Vagina (tissue), 2 donors: ENCODE results near the gene ALK. TPM values are rescaled to one million over a fixed set of nuclear protein-coding genes. Genes with fewer than 3 reads are reported as not detected.

Experiments
- DNase-seq, 2 donors: peaks; one replicate each; pipeline ENCODE4 v3.0.0-alpha.2; 2017; ENCODE audit errors: extremely low spot score in 2 of 2
- H3K27ac ChIP-seq: fragments of 200-600 bp; sonication (generic); one replicate; pipeline ENCODE4 v1.5.1; 2019
- H3K27me3 ChIP-seq: fragments of 200-600 bp; sonication (generic); one replicate; pipeline ENCODE4 v1.5.1; 2019
- H3K36me3 ChIP-seq, 2 donors: fragments of 200-600 bp; sonication (generic); one replicate each; pipeline ENCODE4 v1.5.1; 2017 to 2019
- H3K4me1 ChIP-seq: fragments of 200-600 bp; sonication (generic); one replicate; pipeline ENCODE4 v1.5.1; 2019
- H3K4me3 ChIP-seq, 2 donors: fragments of 200-600 bp; sonication (generic); 1 replicate in 1 of 2; 2 replicates in 1 of 2; pipeline ENCODE4 v1.5.1; 2016 to 2019
- H3K9me3 ChIP-seq: fragments of 200-600 bp; sonication (generic); one replicate; pipeline ENCODE4 v1.5.1; 2019
- POLR2A ChIP-seq, 2 donors: fragments of 450-650 bp; IDR thresholded peaks; one replicate each; pipeline ENCODE4 v1.6.1; 2017; ENCODE audit warnings: antibody characterized with exemption in 2 of 2, mild to moderate bottlenecking in 2 of 2, moderate library complexity in 2 of 2
- POLR2AphosphoS5 ChIP-seq, 2 donors: sonication (generic); formaldehyde crosslinking; IDR thresholded peaks; one replicate each; pipeline ENCODE4 v1.9.0; 2017; ENCODE audit warnings: antibody characterized with exemption in 2 of 2, mild to moderate bottlenecking in 2 of 2, low read depth in 1 of 2; ENCODE audit not compliant: insufficient read depth in 1 of 2
- intact Hi-C: fragments of 100-400 bp; cut with DNase I; formaldehyde crosslinking; loops from one replicate; pipeline ENCODE4 v1.15.1; 2023
- total RNA-seq: library from RNA; depleted of rRNA; stranded (reverse); fragments of >200 nt; gene quantifications from one replicate; pipeline ENCODE4 v1.2.3, GENCODE V29; 2016
- TF ChIP-seq, protein P1 (sequence below), 3 experiments: fragments of 450-650 bp in 2 of 3; fragments of 200-600 bp in 1 of 3; sonication (generic) in 1 of 3; IDR thresholded peaks; one replicate each; pipeline ENCODE4 v1.5.1; 2017 to 2019; ENCODE audit warnings: antibody characterized with exemption in 3 of 3, mild to moderate bottlenecking in 2 of 3, moderate library complexity in 2 of 3

ALK gene
- total RNA-seq, 1 donor from 2014 or later: 0.74 TPM

DNA sequence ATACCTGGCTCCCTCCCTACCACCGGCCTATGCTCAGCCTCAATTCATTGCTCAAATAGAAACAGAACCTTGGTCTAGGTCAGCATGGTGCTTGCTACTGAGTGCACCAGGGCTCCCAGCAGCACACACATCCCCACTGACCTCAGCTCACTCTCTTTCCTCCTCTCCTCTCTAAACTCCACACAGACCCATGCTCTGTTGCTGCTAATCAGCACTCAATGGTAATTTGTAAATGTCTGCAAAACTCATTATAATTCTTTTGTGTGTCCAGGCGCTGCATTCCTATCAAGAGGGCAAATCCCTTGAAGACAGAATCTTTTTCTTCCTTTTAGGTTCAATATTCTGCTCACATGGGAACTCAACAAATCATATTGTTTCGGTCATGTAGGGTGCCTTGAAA lies 424.0 kb downstream of the ALK start:
- Histone ChIP-seq H3K27ac (no peak overlapping the region), H3K9me3 (no peaks in the 10 kb centered on the region), H3K27me3 (no peaks in the 10 kb centered on the region), H3K4me3 (no peak overlapping the region), H3K4me1 (no peaks in the 10 kb centered on the region), H3K36me3 (no peaks in the 10 kb centered on the region)
- intact Hi-C loops: no loop called here
- no peak for DNase-seq
- TF ChIP-seq POLR2AphosphoS5 (IDR thresholded peaks at IDR 0.05; ENCODE audit: insufficient read depth in 1 of 2, low read depth in 1 of 2): no peak
- no peak for TF ChIP-seq POLR2A (IDR thresholded peaks at IDR 0.05)
- TF ChIP-seq, protein P1, sequence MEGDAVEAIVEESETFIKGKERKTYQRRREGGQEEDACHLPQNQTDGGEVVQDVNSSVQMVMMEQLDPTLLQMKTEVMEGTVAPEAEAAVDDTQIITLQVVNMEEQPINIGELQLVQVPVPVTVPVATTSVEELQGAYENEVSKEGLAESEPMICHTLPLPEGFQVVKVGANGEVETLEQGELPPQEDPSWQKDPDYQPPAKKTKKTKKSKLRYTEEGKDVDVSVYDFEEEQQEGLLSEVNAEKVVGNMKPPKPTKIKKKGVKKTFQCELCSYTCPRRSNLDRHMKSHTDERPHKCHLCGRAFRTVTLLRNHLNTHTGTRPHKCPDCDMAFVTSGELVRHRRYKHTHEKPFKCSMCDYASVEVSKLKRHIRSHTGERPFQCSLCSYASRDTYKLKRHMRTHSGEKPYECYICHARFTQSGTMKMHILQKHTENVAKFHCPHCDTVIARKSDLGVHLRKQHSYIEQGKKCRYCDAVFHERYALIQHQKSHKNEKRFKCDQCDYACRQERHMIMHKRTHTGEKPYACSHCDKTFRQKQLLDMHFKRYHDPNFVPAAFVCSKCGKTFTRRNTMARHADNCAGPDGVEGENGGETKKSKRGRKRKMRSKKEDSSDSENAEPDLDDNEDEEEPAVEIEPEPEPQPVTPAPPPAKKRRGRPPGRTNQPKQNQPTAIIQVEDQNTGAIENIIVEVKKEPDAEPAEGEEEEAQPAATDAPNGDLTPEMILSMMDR (IDR thresholded peaks at IDR 0.05): no peak

DNA sequence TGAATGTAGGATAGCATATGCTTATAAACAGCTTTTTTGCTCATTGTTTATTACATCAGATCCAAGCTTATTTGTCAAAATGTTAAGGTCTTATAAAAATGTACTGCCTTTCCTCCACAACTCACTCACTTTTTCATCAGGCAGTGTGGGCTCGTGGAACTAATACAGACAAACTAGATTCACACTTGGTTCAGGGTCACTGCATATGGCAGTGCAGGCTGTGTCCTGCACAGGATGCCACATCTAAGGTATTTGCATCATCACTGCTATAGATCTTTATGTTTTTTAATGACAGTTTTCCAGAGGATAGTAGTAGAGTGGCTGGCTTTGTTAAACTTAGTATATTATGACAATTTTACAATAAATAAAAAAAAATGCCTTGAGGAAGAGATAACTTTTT lies 425.2 kb downstream of the ALK start:
- no peak for TF ChIP-seq POLR2A (IDR thresholded peaks at IDR 0.05)
- no peak for TF ChIP-seq POLR2AphosphoS5 (IDR thresholded peaks at IDR 0.05; ENCODE audit: insufficient read depth in 1 of 2, low read depth in 1 of 2)
- TF ChIP-seq, protein P1 (IDR thresholded peaks at IDR 0.05): no peak
- no peaks in the 10 kb centered on the region for H3K4me1 ChIP-seq
- DNase-seq: no peak
- intact Hi-C loops: no loop called here
- H3K27ac ChIP-seq: no peak overlapping the region
- H3K27me3 ChIP-seq: no peaks in the 10 kb centered on the region
- no peaks in the 10 kb centered on the region for H3K36me3 ChIP-seq
- H3K4me3 ChIP-seq: no peak overlapping the region
- no peaks in the 10 kb centered on the region for H3K9me3 ChIP-seq

GRCh38 chr2:29495536-29496060 lies 425.8 kb downstream of the ALK start:
- intact Hi-C loops: no loop called here
- no peak overlapping the region for H3K27ac ChIP-seq
- no peak overlapping the region for H3K4me3 ChIP-seq
- H3K27me3 ChIP-seq: no peaks in the 10 kb centered on the region
- H3K4me1 ChIP-seq: no peaks in the 10 kb centered on the region
- no peaks in the 10 kb centered on the region for H3K36me3 ChIP-seq
- TF ChIP-seq POLR2A (IDR thresholded peaks at IDR 0.05) (no peak), POLR2AphosphoS5 (IDR thresholded peaks at IDR 0.05; ENCODE audit: insufficient read depth in 1 of 2, low read depth in 1 of 2) (no peak)
- TF ChIP-seq, protein P1 (IDR thresholded peaks at IDR 0.05): no peak
- H3K9me3 ChIP-seq: no peaks in the 10 kb centered on the region
- DNase-seq: no peak

- H3K4me1 ChIP-seq: no peaks in the 10 kb centered on the region
- no peaks in the 10 kb centered on the region for H3K9me3 ChIP-seq
- no peaks in the 10 kb centered on the region for H3K27me3 ChIP-seq
- no peak overlapping the region for H3K4me3 ChIP-seq
- no peaks in the 10 kb centered on the region for H3K36me3 ChIP-seq
- DNase-seq: no peak
- no peak overlapping the region for H3K27ac ChIP-seq
- intact Hi-C loops: no loop called here
- no peak for TF ChIP-seq POLR2AphosphoS5 (IDR thresholded peaks at IDR 0.05; ENCODE audit: insufficient read depth in 1 of 2, low read depth in 1 of 2)
- TF ChIP-seq, protein P1 (IDR thresholded peaks at IDR 0.05): no peak
- no peak for TF ChIP-seq POLR2A (IDR thresholded peaks at IDR 0.05)
Observed at GRCh38 chr2:29495068-29495467, 426.3 kb downstream of the ALK start.

- no peak for DNase-seq
- TF ChIP-seq POLR2A (IDR thresholded peaks at IDR 0.05) (no peak), POLR2AphosphoS5 (IDR thresholded peaks at IDR 0.05; ENCODE audit: insufficient read depth in 1 of 2, low read depth in 1 of 2) (no peak)
- TF ChIP-seq, protein P1 (IDR thresholded peaks at IDR 0.05): no peak
- Histone ChIP-seq H3K27ac (no peak overlapping the region), H3K27me3 (no peaks in the 10 kb centered on the region), H3K4me1 (no peaks in the 10 kb centered on the region), H3K9me3 (no peaks in the 10 kb centered on the region), H3K4me3 (no peak overlapping the region), H3K36me3 (no peaks in the 10 kb centered on the region)
- intact Hi-C loops: no loop called here
Observed at GRCh38 chr2:29492701-29493100, 428.7 kb downstream of the ALK start.
